IPS DF 6.9 (cell line): ENCODE data around the gene RASAL2.

ENCODE experiments used
- DNase-seq: peaks from one replicate; pipeline ENCODE4 v3.0.0-alpha.2; 2013; ENCODE audit warnings: low read depth, low spot score
- H3K27ac ChIP-seq: one replicate; pipeline ENCODE4 v1.5.1; 2013; ENCODE audit warnings: low read length, control low read depth
- H3K27me3 ChIP-seq: 2 replicates; pipeline ENCODE4 v1.6.1; 2013; ENCODE audit warnings: mild to moderate bottlenecking, low read length; ENCODE audit not compliant: control insufficient read depth, insufficient read depth
- H3K36me3 ChIP-seq: 2 replicates; pipeline ENCODE4 v1.6.1; 2013; ENCODE audit warnings: low read length; ENCODE audit not compliant: control insufficient read depth, insufficient read depth
- H3K4me1 ChIP-seq: 2 replicates; pipeline ENCODE4 v1.6.1; 2013; ENCODE audit warnings: low read length; ENCODE audit not compliant: control insufficient read depth, insufficient read depth
- H3K4me3 ChIP-seq: 2 replicates; pipeline ENCODE4 v1.5.1; 2013; ENCODE audit warnings: mild to moderate bottlenecking, low read length
- H3K9me3 ChIP-seq: 2 replicates; pipeline ENCODE4 v1.6.1; 2013; ENCODE audit warnings: low read length, inconsistent platforms; ENCODE audit not compliant: control insufficient read depth, insufficient read depth
- WGBS: extraction: QIAGEN DNeasy Blood & Tissue Kit; methylation state at CpG from one replicate; pipeline ENCODE4 v1.1.7; 2013; ENCODE audit warnings: mixed read lengths, missing lambda C conversion rate; ENCODE audit not compliant: insufficient read length, insufficient coverage; 5-methylcytosine and 5-hydroxymethylcytosine counted together

Gene RASAL2

DNA sequence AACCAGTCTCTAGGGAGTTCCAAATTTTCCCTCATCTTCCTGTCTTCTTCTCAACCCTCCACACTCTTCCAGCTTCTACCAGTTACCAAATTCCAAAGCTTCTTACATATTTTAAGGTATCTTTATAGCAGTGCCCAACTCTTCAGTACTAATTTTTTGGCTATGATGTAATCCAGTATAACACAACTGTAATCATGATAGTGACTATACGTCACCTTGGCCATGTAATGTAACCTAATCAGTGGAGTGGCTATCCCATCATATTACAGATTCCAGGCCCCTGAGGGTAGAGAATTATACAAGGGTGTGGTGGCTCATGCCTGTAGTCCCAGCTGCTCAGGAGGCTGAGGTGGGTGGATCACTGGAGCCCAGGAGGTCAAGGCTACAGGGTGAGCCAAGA is 259.6 kb downstream of the RASAL2 start:
- no CpG with 5 or more reads among the region's 1 CpG for WGBS

DNA sequence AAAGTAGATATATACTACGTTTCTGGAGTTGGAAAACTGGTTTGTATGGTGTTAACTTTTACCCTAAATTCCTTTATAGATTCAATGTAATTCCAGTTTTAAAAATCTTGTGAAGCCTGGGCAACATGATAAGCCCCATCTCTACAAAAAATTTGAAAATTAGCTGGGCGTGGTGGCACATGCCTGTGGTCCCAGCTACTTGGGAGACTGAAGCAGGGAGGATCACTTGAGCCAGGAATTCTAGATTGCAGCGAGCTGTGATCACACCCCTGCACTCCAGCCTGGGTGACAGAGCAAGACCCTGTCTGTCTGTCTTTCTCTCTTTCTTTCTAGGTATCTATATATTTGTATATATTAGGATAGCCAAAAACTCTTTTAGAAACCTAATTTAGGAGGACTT is 260.9 kb downstream of the RASAL2 start:
- Histone ChIP-seq H3K27me3 (no peaks in the 10 kb centered on the region), H3K4me1 (no peaks in the 10 kb centered on the region), H3K9me3 (no peaks in the 10 kb centered on the region), H3K36me3 (no peaks in the 10 kb centered on the region), H3K4me3 (no peak overlapping the region), H3K27ac (no peak overlapping the region)
- no peak for DNase-seq
- no CpG with 5 or more reads among the region's 3 CpGs for WGBS

More for the DNA sequence above, 259.6 kb downstream of the RASAL2 start:
- H3K36me3 ChIP-seq, result no peaks in the 10 kb centered on the region
- H3K4me1 ChIP-seq, result no peaks in the 10 kb centered on the region
- no peaks in the 10 kb centered on the region for H3K9me3 ChIP-seq
- no peaks in the 10 kb centered on the region for H3K27me3 ChIP-seq
- H3K27ac ChIP-seq, result no peak overlapping the region
- no peak overlapping the region for H3K4me3 ChIP-seq
- no peak for DNase-seq

DNA sequence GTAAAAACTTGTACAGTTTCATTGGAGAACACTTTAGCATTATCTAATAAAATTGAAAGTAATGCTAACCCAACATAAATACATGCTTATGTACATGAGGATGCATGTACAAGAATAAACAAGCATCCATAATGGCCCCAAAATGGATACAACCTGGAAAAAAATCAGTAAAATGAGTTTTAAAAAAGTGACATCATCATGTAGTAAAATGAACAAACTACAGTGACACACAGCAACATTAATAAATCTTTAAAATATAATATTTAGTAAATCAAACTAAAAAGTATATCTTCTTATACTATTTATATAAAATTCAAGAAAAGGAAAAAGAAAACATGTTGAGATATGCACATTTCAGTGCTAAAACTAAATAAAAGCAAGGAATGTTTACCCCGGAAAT is 262.4 kb downstream of the RASAL2 start:
- no peaks in the 10 kb centered on the region for H3K36me3 ChIP-seq
- WGBS, result no CpG with 5 or more reads among the region's 1 CpG
- H3K4me3 ChIP-seq, result no peak overlapping the region

DNA sequence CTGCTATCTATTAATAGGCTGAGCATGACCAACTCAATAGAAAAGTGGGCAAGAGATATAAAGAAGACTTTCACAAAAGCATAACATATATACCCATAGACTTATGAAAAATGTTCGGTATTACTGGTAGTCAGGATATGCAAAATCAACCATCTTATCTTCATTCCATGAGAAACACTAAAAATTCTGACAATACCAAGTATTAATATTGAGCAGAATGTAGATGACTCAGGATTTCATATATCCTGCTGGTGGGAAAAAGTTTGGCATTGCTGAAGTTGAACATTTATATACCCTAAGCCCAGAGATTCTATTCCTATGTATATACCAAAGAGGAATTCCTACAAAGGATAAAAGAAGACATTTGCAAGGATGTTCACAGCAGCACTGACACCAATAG is 264.6 kb downstream of the RASAL2 start:
- Histone ChIP-seq H3K4me1 (no peaks in the 10 kb centered on the region), H3K36me3 (no peaks in the 10 kb centered on the region), H3K9me3 (no peaks in the 10 kb centered on the region), H3K4me3 (no peak overlapping the region), H3K27ac (no peak overlapping the region), H3K27me3 (no peaks in the 10 kb centered on the region)
- no CpG with 5 or more reads among the region's 1 CpG for WGBS
- no peak for DNase-seq

More for the DNA sequence above, 262.4 kb downstream of the RASAL2 start:
- Histone ChIP-seq H3K9me3 (no peaks in the 10 kb centered on the region), H3K27ac (no peak overlapping the region), H3K27me3 (no peaks in the 10 kb centered on the region), H3K4me1 (no peaks in the 10 kb centered on the region)
- no peak for DNase-seq

DNA sequence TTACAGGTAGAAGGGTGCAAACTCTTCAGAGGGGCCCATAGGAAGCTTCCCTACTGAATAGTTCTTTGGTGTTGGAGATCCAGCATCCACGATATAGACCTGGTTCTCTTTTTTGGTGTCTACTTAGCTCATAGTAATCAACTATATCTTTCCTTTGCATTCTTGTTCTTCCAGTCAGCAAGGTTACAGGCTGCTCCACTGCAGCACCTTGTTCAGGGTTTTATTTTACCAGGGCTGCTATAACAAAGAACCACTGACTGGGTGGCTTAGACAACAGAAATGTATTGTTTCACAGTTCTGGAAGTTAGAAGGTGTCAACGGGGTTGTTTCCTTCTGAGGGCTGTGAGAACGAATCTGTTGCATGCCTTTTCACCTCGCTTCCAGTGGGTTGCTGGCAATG is 266.5 kb downstream of the RASAL2 start:
- WGBS, result no CpG with 5 or more reads among the region's 4 CpGs
- H3K4me3 ChIP-seq, result no peak overlapping the region

DNA sequence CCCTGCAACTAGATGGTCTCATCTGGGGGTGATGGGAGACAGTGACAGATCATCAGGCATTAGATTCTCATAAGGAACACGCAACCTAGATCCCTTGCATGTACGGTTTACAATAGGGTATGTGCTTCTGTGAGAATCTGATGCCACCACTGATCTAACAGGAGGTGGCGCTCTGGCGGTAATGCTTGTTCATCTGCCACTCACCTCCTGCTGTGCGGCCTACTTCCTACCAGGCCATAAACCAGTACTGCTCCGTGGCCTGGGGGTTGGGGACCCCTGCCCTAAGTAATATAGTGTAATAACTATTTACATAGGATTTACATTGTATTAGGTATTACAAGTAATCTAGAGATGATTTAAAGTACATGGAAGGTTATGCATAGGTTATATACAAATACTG is 267.9 kb downstream of the RASAL2 start:
- no peaks in the 10 kb centered on the region for H3K9me3 ChIP-seq
- no CpG with 5 or more reads among the region's 6 CpGs for WGBS

More for the DNA sequence above, 266.5 kb downstream of the RASAL2 start:
- no peaks in the 10 kb centered on the region for H3K4me1 ChIP-seq
- H3K9me3 ChIP-seq, result no peaks in the 10 kb centered on the region
- H3K27ac ChIP-seq, result no peak overlapping the region
- DNase-seq, result no peak
- no peaks in the 10 kb centered on the region for H3K36me3 ChIP-seq
- H3K27me3 ChIP-seq, result no peaks in the 10 kb centered on the region

DNA sequence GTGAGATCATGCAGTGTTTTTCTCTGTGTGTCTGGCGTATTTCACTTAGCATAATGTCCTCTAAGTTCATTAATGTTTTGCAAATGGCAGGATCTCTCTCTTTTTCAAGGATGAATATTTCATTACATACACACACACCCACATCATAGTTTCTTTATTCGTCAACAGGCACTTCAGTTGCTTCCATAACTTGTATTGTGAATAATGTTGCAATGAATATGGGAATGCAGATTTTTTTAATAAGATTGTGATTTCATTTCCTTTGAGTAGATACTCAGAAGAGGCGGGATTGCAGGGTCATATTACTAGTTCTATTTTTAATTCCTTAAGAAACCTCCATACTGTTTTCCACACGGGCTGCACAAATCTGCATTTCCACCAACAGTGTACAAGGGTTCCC is 268.8 kb downstream of the RASAL2 start:
- Histone ChIP-seq H3K36me3 (no peaks in the 10 kb centered on the region), H3K9me3 (no peaks in the 10 kb centered on the region), H3K27ac (no peak overlapping the region), H3K27me3 (no peaks in the 10 kb centered on the region), H3K4me1 (no peaks in the 10 kb centered on the region), H3K4me3 (no peak overlapping the region)
- WGBS, result no CpG with 5 or more reads among the region's 4 CpGs
- no peak for DNase-seq

More for the DNA sequence above, 267.9 kb downstream of the RASAL2 start:
- Histone ChIP-seq H3K4me1 (no peaks in the 10 kb centered on the region), H3K27me3 (no peaks in the 10 kb centered on the region), H3K27ac (no peak overlapping the region), H3K4me3 (no peak overlapping the region), H3K36me3 (no peaks in the 10 kb centered on the region)
- DNase-seq, result no peak

DNA sequence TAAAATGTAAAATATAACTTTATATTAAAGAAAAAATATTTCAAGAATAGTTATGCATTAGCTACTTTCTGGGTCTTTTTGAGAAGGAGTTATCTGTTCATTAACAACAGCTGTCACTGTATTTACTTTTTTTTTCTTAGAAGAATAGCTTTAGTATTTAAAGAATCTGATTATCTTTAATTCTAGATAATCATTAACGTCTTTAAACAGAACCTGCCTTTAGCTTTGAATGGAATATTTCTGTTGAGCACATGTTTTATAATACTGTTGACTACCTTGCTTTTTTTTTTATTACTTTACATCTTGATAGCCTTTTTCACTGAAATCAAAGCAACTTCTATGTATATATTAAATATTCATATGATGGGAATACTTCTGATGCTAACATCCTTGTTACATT is 270.9 kb downstream of the RASAL2 start:
- Histone ChIP-seq H3K27me3 (no peaks in the 10 kb centered on the region), H3K36me3 (no peaks in the 10 kb centered on the region), H3K4me3 (no peak overlapping the region), H3K9me3 (no peaks in the 10 kb centered on the region), H3K27ac (no peak overlapping the region), H3K4me1 (no peaks in the 10 kb centered on the region)
- no peak for DNase-seq
- WGBS, result no CpG with 5 or more reads among the region's 1 CpG

DNA sequence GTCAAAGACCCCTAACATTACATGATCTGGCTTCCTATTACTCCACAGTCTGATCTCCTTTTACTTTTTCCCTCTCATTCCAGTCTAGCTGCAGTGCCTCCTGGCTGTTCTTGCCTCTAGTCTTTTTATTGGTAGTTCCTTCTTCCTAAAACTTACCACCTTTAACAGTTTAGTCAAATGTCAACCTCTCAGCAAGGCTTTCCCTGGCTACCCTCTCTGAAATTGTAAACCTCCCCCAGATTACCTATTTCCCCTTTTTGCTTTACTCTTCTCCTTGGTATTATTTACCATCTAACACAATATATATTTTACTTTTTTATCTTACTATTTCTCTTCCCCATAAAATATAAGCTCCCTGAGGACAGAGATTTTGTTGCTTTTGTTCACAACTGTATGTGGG is 273.2 kb downstream of the RASAL2 start:
- no peak overlapping the region for H3K4me3 ChIP-seq

DNA sequence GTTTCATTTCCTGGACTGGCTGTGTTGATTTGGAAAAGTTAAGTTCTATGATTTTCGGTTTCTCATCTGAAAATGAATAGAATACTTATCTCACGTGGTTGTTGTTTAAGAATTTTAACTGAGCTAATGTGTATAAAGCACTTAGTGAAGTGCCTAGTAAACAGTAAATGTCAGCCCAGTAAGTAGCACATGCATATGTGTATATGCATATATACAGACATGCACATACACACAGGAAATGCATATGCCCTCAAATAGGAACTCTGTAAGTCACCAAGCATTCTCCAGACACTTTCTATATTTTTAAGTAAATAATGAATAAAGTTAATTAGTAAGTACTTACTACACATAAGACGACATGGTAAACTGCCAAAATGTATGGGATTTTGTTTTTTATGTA is 274.3 kb downstream of the RASAL2 start:
- WGBS, result no CpG with 5 or more reads among the region's 3 CpGs
- peaks cover 3% of the 10 kb centered on the region; the same call in 1 of the 2 replicates for H3K4me1 ChIP-seq
- H3K4me3 ChIP-seq, result no peak overlapping the region
- H3K9me3 ChIP-seq, result no peaks in the 10 kb centered on the region
- no peaks in the 10 kb centered on the region for H3K36me3 ChIP-seq
- H3K27me3 ChIP-seq, result no peaks in the 10 kb centered on the region
- H3K27ac ChIP-seq, result no peak overlapping the region
- DNase-seq, result no peak

More for the DNA sequence above, 273.2 kb downstream of the RASAL2 start:
- Histone ChIP-seq H3K4me1 (peaks cover 3% of the 10 kb centered on the region; the same call in 1 of the 2 replicates), H3K36me3 (no peaks in the 10 kb centered on the region), H3K9me3 (no peaks in the 10 kb centered on the region), H3K27me3 (no peaks in the 10 kb centered on the region), H3K27ac (no peak overlapping the region)
- DNase-seq, result no peak

DNA sequence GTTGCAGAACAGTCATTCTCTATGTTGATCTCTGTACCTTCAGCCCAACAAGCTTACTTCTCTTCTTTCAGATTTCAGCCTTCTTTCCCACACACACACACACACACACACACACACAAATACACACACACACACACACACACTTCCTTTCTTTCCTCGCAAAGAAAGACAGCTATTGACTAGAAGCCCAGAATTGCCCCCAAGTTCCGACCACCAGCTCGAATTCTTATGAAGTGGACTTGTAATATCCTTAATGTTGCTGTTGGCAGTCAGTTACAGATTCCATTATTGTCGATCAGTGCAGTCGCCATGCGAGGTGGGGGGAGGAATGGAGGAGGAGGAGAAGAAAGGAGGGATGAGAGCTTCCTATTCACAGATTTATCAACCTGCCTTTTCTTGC is 277.3 kb downstream of the RASAL2 start:
- no peak for DNase-seq

More for the DNA sequence above, 277.3 kb downstream of the RASAL2 start:
- Histone ChIP-seq H3K9me3 (no peaks in the 10 kb centered on the region), H3K27me3 (no peaks in the 10 kb centered on the region), H3K27ac (no peak overlapping the region), H3K36me3 (no peaks in the 10 kb centered on the region), H3K4me3 (no peak overlapping the region), H3K4me1 (peaks cover 3% of the 10 kb centered on the region; the same call in 1 of the 2 replicates)
- no CpG with 5 or more reads among the region's 6 CpGs for WGBS
